ENCODE data around the gene PLXNA2.

Gene PLXNA2

DNA sequence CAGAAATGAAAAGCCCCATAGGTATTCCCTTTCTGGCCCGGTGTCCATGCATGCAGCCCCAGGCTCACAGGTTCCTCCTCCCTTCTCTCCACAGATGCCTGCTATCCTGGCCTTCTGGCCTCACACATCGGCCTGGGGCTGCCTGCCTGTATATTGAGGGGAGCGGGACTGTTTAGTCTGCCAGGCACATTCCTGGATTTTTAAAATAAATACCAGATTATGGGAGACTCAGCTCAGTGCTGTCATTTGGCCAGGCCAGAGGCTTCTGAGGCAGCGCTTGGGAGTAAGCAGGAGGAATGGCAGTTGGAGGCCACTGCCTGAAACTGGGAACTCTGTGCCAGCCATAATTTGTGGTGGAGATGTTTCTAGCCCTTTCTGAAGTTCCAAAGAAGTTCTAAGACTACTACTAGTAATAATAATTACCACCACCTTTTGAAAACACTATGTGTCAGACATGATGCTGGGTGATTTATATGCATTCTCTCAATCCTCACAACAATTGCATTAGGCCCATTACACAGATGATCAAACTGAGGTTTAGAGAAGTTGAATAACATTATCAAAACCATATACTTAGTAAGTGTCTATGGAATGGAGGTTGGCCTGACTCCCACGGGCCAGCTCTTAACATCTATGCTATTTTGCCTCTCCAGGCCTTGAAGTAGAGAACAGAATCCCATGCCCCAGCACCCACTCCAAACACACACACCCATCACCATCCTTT, 107.6 kb downstream of the PLXNA2 start:
- TF ChIP-seq SIN3A (IDR thresholded peaks at IDR 0.05; ENCODE audit: borderline replicate concordance, insufficient read depth, low read length) (no peak), FOXP2 (optimal IDR thresholded peaks at IDR 0.05; ENCODE audit: borderline replicate concordance, extremely low read depth, extremely low read length, insufficient read depth) (no peak), POLR2AphosphoS5 (IDR thresholded peaks at IDR 0.05; ENCODE audit: low read depth, low read length) (no peak), TAF1 (IDR thresholded peaks at IDR 0.05; ENCODE audit: borderline replicate concordance, insufficient read depth, low read length) (no peak)
- TF ChIP-seq, protein P1, sequence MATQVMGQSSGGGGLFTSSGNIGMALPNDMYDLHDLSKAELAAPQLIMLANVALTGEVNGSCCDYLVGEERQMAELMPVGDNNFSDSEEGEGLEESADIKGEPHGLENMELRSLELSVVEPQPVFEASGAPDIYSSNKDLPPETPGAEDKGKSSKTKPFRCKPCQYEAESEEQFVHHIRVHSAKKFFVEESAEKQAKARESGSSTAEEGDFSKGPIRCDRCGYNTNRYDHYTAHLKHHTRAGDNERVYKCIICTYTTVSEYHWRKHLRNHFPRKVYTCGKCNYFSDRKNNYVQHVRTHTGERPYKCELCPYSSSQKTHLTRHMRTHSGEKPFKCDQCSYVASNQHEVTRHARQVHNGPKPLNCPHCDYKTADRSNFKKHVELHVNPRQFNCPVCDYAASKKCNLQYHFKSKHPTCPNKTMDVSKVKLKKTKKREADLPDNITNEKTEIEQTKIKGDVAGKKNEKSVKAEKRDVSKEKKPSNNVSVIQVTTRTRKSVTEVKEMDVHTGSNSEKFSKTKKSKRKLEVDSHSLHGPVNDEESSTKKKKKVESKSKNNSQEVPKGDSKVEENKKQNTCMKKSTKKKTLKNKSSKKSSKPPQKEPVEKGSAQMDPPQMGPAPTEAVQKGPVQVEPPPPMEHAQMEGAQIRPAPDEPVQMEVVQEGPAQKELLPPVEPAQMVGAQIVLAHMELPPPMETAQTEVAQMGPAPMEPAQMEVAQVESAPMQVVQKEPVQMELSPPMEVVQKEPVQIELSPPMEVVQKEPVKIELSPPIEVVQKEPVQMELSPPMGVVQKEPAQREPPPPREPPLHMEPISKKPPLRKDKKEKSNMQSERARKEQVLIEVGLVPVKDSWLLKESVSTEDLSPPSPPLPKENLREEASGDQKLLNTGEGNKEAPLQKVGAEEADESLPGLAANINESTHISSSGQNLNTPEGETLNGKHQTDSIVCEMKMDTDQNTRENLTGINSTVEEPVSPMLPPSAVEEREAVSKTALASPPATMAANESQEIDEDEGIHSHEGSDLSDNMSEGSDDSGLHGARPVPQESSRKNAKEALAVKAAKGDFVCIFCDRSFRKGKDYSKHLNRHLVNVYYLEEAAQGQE (IDR thresholded peaks at IDR 0.05; ENCODE audit: insufficient read depth in 1 of 2, low read depth in 2 of 2, low read length in 2 of 2), result no peak

DNA sequence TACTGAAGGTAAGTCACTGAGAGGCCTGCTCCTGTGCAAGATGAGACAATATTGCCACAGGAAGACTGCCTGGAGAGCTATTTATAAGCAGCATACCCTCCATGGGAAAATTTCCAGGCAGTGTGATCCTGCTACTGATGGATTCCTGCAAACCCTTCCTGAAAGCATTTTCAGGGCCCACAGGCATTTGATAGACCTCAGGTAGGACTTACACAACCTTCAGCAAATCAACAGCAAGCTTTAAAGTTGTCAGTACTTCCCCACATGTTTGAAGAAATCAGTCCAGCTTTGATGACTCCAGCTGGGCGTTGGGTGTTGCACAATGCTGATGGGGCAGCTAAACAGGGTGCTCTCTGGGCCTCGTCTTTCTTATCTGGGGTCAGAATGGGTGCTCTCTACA, 108.8 kb downstream of the PLXNA2 start:
- TF ChIP-seq, protein P1 (IDR thresholded peaks at IDR 0.05; ENCODE audit: insufficient read depth in 1 of 2, low read depth in 2 of 2, low read length in 2 of 2), result no peak
- TF ChIP-seq POLR2AphosphoS5 (IDR thresholded peaks at IDR 0.05; ENCODE audit: low read depth, low read length) (no peak), TAF1 (IDR thresholded peaks at IDR 0.05; ENCODE audit: borderline replicate concordance, insufficient read depth, low read length) (no peak), SIN3A (IDR thresholded peaks at IDR 0.05; ENCODE audit: borderline replicate concordance, insufficient read depth, low read length) (no peak), FOXP2 (optimal IDR thresholded peaks at IDR 0.05; ENCODE audit: borderline replicate concordance, extremely low read depth, extremely low read length, insufficient read depth) (no peak)

DNA sequence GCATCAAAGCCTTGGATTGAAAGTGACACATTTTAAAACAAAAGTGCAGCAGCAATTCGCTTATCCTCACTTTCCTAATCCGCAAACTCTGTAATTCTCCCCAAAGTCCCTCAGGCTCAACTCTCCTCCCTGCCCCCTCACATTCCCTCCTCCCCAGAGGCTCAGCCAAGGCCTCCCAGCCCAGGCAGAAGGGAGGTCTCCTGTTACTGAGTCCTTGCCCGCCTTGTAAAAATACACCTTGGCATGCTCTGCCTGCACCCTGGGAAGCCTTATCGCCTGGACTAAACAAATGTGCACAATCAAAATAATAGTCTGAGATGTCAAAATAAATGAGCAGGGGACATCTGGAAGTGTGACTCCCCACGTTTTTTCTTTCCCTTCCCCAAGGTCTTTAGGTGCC, 109.7 kb downstream of the PLXNA2 start:
- TF ChIP-seq FOXP2 (optimal IDR thresholded peaks at IDR 0.05; ENCODE audit: borderline replicate concordance, extremely low read depth, extremely low read length, insufficient read depth), result no peak
- TF ChIP-seq, protein P1 (IDR thresholded peaks at IDR 0.05; ENCODE audit: insufficient read depth in 1 of 2, low read depth in 2 of 2, low read length in 2 of 2), result no peak
- TF ChIP-seq SIN3A (IDR thresholded peaks at IDR 0.05; ENCODE audit: borderline replicate concordance, insufficient read depth, low read length), result no peak
- TF ChIP-seq TAF1 (IDR thresholded peaks at IDR 0.05; ENCODE audit: borderline replicate concordance, insufficient read depth, low read length), result no peak
- TF ChIP-seq POLR2AphosphoS5 (IDR thresholded peaks at IDR 0.05; ENCODE audit: low read depth, low read length), result no peak

DNA sequence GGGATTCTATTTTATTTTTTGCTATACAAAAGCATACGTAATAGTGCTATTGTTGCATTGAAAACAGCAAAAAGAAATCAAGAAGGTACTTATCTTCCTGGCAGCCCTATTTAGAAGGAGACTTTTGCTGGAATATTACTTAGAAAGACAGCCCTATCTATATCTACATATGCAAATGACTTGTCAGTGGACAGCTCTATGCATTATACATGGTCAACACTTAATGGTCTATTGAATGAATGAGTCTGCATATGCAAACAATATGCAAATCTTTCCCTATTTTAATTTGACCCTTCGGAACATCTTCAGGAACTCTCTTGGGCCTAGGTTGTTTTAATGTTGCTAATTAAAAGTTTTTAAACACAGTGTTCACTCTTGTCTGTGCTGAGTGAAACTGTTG, 110.8 kb downstream of the PLXNA2 start:
- TF ChIP-seq, protein P1 (IDR thresholded peaks at IDR 0.05; ENCODE audit: insufficient read depth in 1 of 2, low read depth in 2 of 2, low read length in 2 of 2), result no peak
- no peak for TF ChIP-seq SIN3A (IDR thresholded peaks at IDR 0.05; ENCODE audit: borderline replicate concordance, insufficient read depth, low read length)
- TF ChIP-seq FOXP2 (optimal IDR thresholded peaks at IDR 0.05; ENCODE audit: borderline replicate concordance, extremely low read depth, extremely low read length, insufficient read depth), result no peak
- no peak for TF ChIP-seq POLR2AphosphoS5 (IDR thresholded peaks at IDR 0.05; ENCODE audit: low read depth, low read length)
- no peak for TF ChIP-seq TAF1 (IDR thresholded peaks at IDR 0.05; ENCODE audit: borderline replicate concordance, insufficient read depth, low read length)
